LNCaP clone FGC (cell line): ENCODE results near the gene EIF4E1B.

Experiments
- DNase-seq: peaks from one replicate; pipeline ENCODE4 v3.0.0-alpha.2; 2011; ENCODE audit warnings: low read depth
- H3K4me3 ChIP-seq: 2 replicates; pipeline ENCODE4 v1.5.1; 2011; ENCODE audit warnings: mild to moderate bottlenecking, low read depth, low read length, control low read depth
- CTCF ChIP-seq: IDR thresholded peaks from 2 replicates; pipeline ENCODE4 v1.5.1; 2012; ENCODE audit warnings: mild to moderate bottlenecking; ENCODE audit not compliant: control insufficient read depth, insufficient read depth; ENCODE audit errors: extremely low read depth

Gene EIF4E1B

DNA sequence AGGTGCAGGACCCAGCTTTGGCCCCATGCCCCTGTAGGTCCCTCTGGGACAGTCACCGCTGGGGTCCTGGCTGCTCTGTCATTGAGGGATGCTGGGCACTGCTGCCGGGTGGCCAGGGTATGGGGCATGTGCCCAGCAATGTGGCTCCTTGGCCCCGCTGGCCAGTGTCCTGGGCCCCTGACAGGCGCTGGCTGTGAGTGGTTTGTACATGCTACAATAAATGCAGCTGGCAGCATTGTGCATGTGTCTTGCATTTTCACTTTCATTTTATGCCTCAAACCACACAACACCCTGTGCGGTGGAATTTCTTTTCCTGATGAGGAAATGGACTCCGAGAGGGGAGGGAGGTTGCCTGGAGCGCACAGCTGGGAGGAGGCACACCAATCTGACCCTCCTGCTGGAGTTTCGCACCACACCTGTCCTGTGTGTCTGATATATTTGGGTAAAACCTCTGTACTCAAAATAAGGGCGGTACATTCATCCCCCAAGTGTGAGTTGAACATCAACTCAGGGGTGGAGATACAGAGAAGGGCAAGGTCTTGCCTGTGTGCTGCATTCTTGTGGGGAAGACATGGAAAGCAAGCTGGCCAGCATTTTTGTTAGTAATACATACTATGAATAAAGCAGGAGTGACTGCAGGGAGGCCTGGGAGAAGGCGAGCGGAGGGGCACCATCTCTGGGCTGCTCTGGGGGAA is 28.5 kb downstream of the EIF4E1B start:
- no peak for DNase-seq
- TF ChIP-seq CTCF = no peak
- H3K4me3 ChIP-seq = no peak overlapping the region

- no peak for TF ChIP-seq CTCF
- DNase-seq = no peak
- no peak overlapping the region for H3K4me3 ChIP-seq
Measured at GRCh38 chr5:176659512-176659839, 29.0 kb downstream of the EIF4E1B start.

DNA sequence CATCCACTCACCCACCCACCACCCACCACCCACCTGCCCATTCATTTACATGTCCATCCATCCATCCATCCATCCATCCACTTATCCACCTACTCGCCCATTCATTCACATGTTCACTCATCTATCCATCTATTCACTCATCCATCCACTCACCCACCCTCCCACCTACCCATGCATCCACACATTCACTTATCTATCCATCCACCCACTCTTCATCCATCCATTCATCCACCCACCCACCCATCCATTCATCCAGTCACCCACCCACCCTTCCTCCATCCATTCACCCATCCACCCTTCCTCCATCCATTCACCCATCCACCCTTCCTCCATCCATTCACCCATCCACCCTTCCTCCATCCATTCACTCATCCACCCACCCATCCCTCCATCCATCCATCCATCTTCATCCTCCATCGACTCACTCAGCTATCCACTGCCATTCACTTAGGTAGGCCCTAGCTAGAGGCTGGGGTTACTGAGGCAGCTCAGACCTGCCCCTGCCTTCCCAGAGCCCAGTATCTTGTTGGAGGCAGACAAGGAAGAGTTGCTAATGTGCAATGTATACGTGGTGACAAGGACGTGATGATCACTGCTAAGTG is 29.5 kb downstream of the EIF4E1B start:
- no peak for DNase-seq
- TF ChIP-seq CTCF = no peak
- H3K4me3 ChIP-seq = no peak overlapping the region

GRCh38 chr5:176660530-176660859 is 30.0 kb downstream of the EIF4E1B start:
- no peak overlapping the region for H3K4me3 ChIP-seq
- no peak for TF ChIP-seq CTCF
- DNase-seq = no peak

- peak; percentile 96 for TF ChIP-seq CTCF
- DNase-seq = no peak
Measured at GRCh38 chr5:176660860-176661641, 30.6 kb downstream of the EIF4E1B start.

GRCh38 chr5:176661676-176662075 is 31.2 kb downstream of the EIF4E1B start:
- TF ChIP-seq CTCF = no peak
- no peak overlapping the region for H3K4me3 ChIP-seq
- no peak for DNase-seq

More at GRCh38 chr5:176660860-176661641, 30.6 kb downstream of the EIF4E1B start:
- H3K4me3 ChIP-seq = no peak overlapping the region
